ENCODE measurements around the gene MXD1.

The MXD1 gene

DNA sequence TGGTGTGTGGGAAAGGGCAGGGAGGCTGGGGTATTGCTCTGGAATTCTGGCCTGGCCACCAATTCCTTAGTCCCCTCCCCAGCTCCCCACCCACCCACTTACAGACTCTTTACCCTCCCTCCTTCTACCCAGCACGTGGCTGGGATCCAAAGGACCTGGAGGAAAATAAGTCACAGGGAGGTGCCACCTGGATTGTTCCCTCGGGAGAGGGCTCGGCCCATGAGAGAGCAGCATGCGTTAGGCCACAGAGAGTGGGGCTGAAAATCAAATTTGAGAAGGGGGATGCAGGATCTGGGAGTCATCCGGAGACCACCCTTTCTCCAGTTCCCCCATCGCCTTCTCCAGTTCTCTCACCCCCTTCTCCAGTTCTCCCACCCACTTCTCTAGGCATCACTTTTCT, 43.6 kb downstream of the MXD1 start:
- TF ChIP-seq, protein P1, sequence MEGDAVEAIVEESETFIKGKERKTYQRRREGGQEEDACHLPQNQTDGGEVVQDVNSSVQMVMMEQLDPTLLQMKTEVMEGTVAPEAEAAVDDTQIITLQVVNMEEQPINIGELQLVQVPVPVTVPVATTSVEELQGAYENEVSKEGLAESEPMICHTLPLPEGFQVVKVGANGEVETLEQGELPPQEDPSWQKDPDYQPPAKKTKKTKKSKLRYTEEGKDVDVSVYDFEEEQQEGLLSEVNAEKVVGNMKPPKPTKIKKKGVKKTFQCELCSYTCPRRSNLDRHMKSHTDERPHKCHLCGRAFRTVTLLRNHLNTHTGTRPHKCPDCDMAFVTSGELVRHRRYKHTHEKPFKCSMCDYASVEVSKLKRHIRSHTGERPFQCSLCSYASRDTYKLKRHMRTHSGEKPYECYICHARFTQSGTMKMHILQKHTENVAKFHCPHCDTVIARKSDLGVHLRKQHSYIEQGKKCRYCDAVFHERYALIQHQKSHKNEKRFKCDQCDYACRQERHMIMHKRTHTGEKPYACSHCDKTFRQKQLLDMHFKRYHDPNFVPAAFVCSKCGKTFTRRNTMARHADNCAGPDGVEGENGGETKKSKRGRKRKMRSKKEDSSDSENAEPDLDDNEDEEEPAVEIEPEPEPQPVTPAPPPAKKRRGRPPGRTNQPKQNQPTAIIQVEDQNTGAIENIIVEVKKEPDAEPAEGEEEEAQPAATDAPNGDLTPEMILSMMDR (IDR thresholded peaks at IDR 0.05; ENCODE audit: low read depth, low read length, missing control alignments): no peak
- no peak overlapping the region for H3K4me3 ChIP-seq (ENCODE audit: low read depth, low read length)
- DNase-seq: no peak
- H3K27me3 ChIP-seq (replicated peaks): no peaks in the 10 kb centered on the region
- no peak overlapping the region for H3K27ac ChIP-seq
- in situ Hi-C loops (cut with HindIII; ENCODE audit: low pct_ligation_motif_present, low sequenced_read_pairs): no loop called here
- no peaks in the 10 kb centered on the region for H3K36me3 ChIP-seq (replicated peaks)

GRCh38 chr2:69959425-69959824, 44.5 kb downstream of the MXD1 start:
- in situ Hi-C loops (cut with HindIII; ENCODE audit: low pct_ligation_motif_present, low sequenced_read_pairs): no loop called here
- DNase-seq: no peak
- H3K4me3 ChIP-seq (ENCODE audit: low read depth, low read length): no peak overlapping the region
- no peak overlapping the region for H3K27ac ChIP-seq
- TF ChIP-seq, protein P1 (IDR thresholded peaks at IDR 0.05; ENCODE audit: low read depth, low read length, missing control alignments): no peak
- H3K27me3 ChIP-seq (replicated peaks): no peaks in the 10 kb centered on the region
- H3K36me3 ChIP-seq (replicated peaks): no peaks in the 10 kb centered on the region

- in situ Hi-C loops (cut with HindIII; ENCODE audit: low pct_ligation_motif_present, low sequenced_read_pairs): no loop called here
- TF ChIP-seq, protein P1 (IDR thresholded peaks at IDR 0.05; ENCODE audit: low read depth, low read length, missing control alignments): no peak
- H3K4me3 ChIP-seq (ENCODE audit: low read depth, low read length): no peak overlapping the region
- no peak overlapping the region for H3K27ac ChIP-seq
- DNase-seq: no peak
- no peaks in the 10 kb centered on the region for H3K36me3 ChIP-seq (replicated peaks)
- no peaks in the 10 kb centered on the region for H3K27me3 ChIP-seq (replicated peaks)
These were observed 45.9 kb downstream of the MXD1 start for GRCh38 chr2:69960821-69961220.

- Histone ChIP-seq H3K27ac (no peak within 1 kb of the TSS), H3K36me3 (replicated peaks) (no peaks in the 10 kb centered on the region), H3K4me3 (ENCODE audit: low read depth, low read length) (no peak within 1 kb of the TSS), H3K27me3 (replicated peaks) (no peaks in the 10 kb centered on the region)
- in situ Hi-C loops (cut with HindIII; ENCODE audit: low pct_ligation_motif_present, low sequenced_read_pairs): no loop called here
- DNase-seq: no peak
- TF ChIP-seq, protein P1 (IDR thresholded peaks at IDR 0.05; ENCODE audit: low read depth, low read length, missing control alignments): no peak
These were observed 46.6 kb downstream of the MXD1 start, which contains the start of gene ASPRV1 for GRCh38 chr2:69961496-69961895. TSS of gene ASPRV1 (minus strand) at chr2:69961631. CDS start at chr2:69961436, 195 bp downstream.

- Histone ChIP-seq H3K27me3 (replicated peaks) (no peaks in the 10 kb centered on the region), H3K4me3 (ENCODE audit: low read depth, low read length) (no peak overlapping the region), H3K27ac (no peak overlapping the region), H3K36me3 (replicated peaks) (no peaks in the 10 kb centered on the region)
- no peak for DNase-seq
- TF ChIP-seq, protein P1 (IDR thresholded peaks at IDR 0.05; ENCODE audit: low read depth, low read length, missing control alignments): no peak
- in situ Hi-C loops (cut with HindIII; ENCODE audit: low pct_ligation_motif_present, low sequenced_read_pairs): no loop called here
These were observed 48.2 kb downstream of the MXD1 start for GRCh38 chr2:69962986-69963730.

All from brain microvascular endothelial cell (primary cell).